Activated T-helper 17 cell treated with anti-CD3 and anti-CD28 coated beads, Interleukin-2, amount 50 U/mL, for 72 hours (primary cell): Measurements from ENCODE around the gene PHACTR2. TPM values are rescaled to one million over a fixed set of nuclear protein-coding genes. Genes with fewer than 3 reads are reported as not detected.
"Not testable (repeated sequence)": the region's sequence is repeated elsewhere in the genome, so short reads cannot be mapped to it uniquely, and the experiment has no call there.

Experiments
- ATAC-seq: fragments of 150-1000 bp; cut with Tn5 transposase; replicated peaks from 2 replicates; pipeline ENCODE4 v1.10.0; 2021; ENCODE audit warnings: mild to moderate bottlenecking, moderate library complexity
- H3K27ac Mint-ChIP-seq: one replicate; pipeline ENCODE4 v1.8.0; 2022; ENCODE audit warnings: mixed read lengths
- H3K27me3 Mint-ChIP-seq: one replicate; pipeline ENCODE4 v1.8.0; 2022; ENCODE audit warnings: mixed read lengths
- H3K36me3 Mint-ChIP-seq: one replicate; pipeline ENCODE4 v1.8.0; 2022; ENCODE audit warnings: low read depth, mild to moderate bottlenecking, mixed read lengths
- H3K4me1 Mint-ChIP-seq: one replicate; pipeline ENCODE4 v1.8.0; 2022; ENCODE audit warnings: mixed read lengths
- H3K4me3 Mint-ChIP-seq: one replicate; pipeline ENCODE4 v1.8.0; 2022; ENCODE audit warnings: mild to moderate bottlenecking, mixed read lengths
- H3K9me3 Mint-ChIP-seq: one replicate; pipeline ENCODE4 v1.8.0; 2022; ENCODE audit warnings: mixed read lengths
- total RNA-seq, 2 donors: library from RNA; stranded (reverse); gene quantifications; one replicate each; pipeline ENCODE4 v1.2.3, GENCODE V29; 2022

PHACTR2 gene
- total RNA-seq, 2 donors from 2014 or later: 32.5 to 33.7 TPM

GRCh38 chr6:143657809-143658208 is 20.0 kb upstream of the PHACTR2 start:
- Mint-ChIP-seq H3K4me1 (no peaks in the 10 kb centered on the region), H3K36me3 (peaks cover 12% of the 10 kb centered on the region), H3K9me3 (peaks cover 16% of the 10 kb centered on the region), H3K27ac (no peak overlapping the region), H3K4me3 (no peak overlapping the region), H3K27me3 (no peaks in the 10 kb centered on the region)
- no peak for ATAC-seq

GRCh38 chr6:143660170-143660569 is 17.6 kb upstream of the PHACTR2 start:
- H3K27me3 Mint-ChIP-seq, H3K4me3 Mint-ChIP-seq, ATAC-seq, H3K4me1 Mint-ChIP-seq: not testable (repeated sequence)
- peak overlapping the region; percentile 3 for H3K27ac Mint-ChIP-seq
- peaks cover 22% of the 10 kb centered on the region for H3K36me3 Mint-ChIP-seq
- peaks cover 25% of the 10 kb centered on the region for H3K9me3 Mint-ChIP-seq

GRCh38 chr6:143664171-143664570 is 13.6 kb upstream of the PHACTR2 start:
- ATAC-seq: no peak
- H3K36me3 Mint-ChIP-seq: peaks cover 25% of the 10 kb centered on the region
- H3K9me3 Mint-ChIP-seq: peaks cover 34% of the 10 kb centered on the region
- no peak overlapping the region for H3K27ac Mint-ChIP-seq
- peaks cover 8% of the 10 kb centered on the region for H3K4me1 Mint-ChIP-seq
- no peak overlapping the region for H3K4me3 Mint-ChIP-seq
- H3K27me3 Mint-ChIP-seq: no peaks in the 10 kb centered on the region

- Mint-ChIP-seq H3K4me1 (peaks cover 14% of the 10 kb centered on the region), H3K36me3 (peaks cover 14% of the 10 kb centered on the region), H3K9me3 (peaks cover 30% of the 10 kb centered on the region)
- H3K27me3 Mint-ChIP-seq, H3K27ac Mint-ChIP-seq, H3K4me3 Mint-ChIP-seq, ATAC-seq: not testable (repeated sequence)
Measured at GRCh38 chr6:143666007-143666406, 11.8 kb upstream of the PHACTR2 start.

- ATAC-seq, H3K4me3 Mint-ChIP-seq, H3K27me3 Mint-ChIP-seq, H3K27ac Mint-ChIP-seq, H3K36me3 Mint-ChIP-seq: not testable (repeated sequence)
- Mint-ChIP-seq H3K4me1 (peaks cover 19% of the 10 kb centered on the region), H3K9me3 (peaks cover 18% of the 10 kb centered on the region)
Measured at GRCh38 chr6:143669483-143669882, 8.3 kb upstream of the PHACTR2 start.

- Mint-ChIP-seq H3K27ac (no peak overlapping the region), H3K4me1 (peaks cover 14% of the 10 kb centered on the region), H3K4me3 (no peak overlapping the region), H3K27me3 (no peaks in the 10 kb centered on the region), H3K9me3 (peaks cover 5% of the 10 kb centered on the region), H3K36me3 (no peaks in the 10 kb centered on the region)
- no peak for ATAC-seq
Measured at GRCh38 chr6:143673669-143674068, 4.1 kb upstream of the PHACTR2 start.

GRCh38 chr6:143674483-143675381 is 3.0 kb upstream of the PHACTR2 start:
- Mint-ChIP-seq H3K27me3 (no peaks in the 10 kb centered on the region), H3K4me3 (no peak overlapping the region), H3K27ac (no peak overlapping the region), H3K4me1 (peaks cover 15% of the 10 kb centered on the region), H3K9me3 (peaks cover 4% of the 10 kb centered on the region), H3K36me3 (no peaks in the 10 kb centered on the region)
- ATAC-seq: no peak

GRCh38 chr6:143675382-143675900 is 2.3 kb upstream of the PHACTR2 start:
- Mint-ChIP-seq H3K4me3 (no peak overlapping the region), H3K4me1 (peaks cover 12% of the 10 kb centered on the region), H3K9me3 (peaks cover 2% of the 10 kb centered on the region), H3K27ac (no peak overlapping the region), H3K36me3 (no peaks in the 10 kb centered on the region), H3K27me3 (no peaks in the 10 kb centered on the region)
- ATAC-seq: no peak

- H3K9me3 Mint-ChIP-seq: no peaks in the 10 kb centered on the region
- H3K27ac Mint-ChIP-seq: no peak overlapping the region
- no peak for ATAC-seq
- H3K4me1 Mint-ChIP-seq: peaks cover 10% of the 10 kb centered on the region
- no peaks in the 10 kb centered on the region for H3K36me3 Mint-ChIP-seq
- H3K27me3 Mint-ChIP-seq: no peaks in the 10 kb centered on the region
- H3K4me3 Mint-ChIP-seq: no peak overlapping the region
Measured at GRCh38 chr6:143675946-143676345, 1.8 kb upstream of the PHACTR2 start.

- Mint-ChIP-seq H3K36me3 (no peaks in the 10 kb centered on the region), H3K27ac (no peak overlapping the region), H3K4me1 (peaks cover 4% of the 10 kb centered on the region), H3K4me3 (no peak overlapping the region), H3K9me3 (no peaks in the 10 kb centered on the region), H3K27me3 (no peaks in the 10 kb centered on the region)
- ATAC-seq: no peak
Measured at GRCh38 chr6:143676437-143677045, 1.2 kb upstream of the PHACTR2 start.

- Mint-ChIP-seq H3K9me3 (peaks cover 7% of the 10 kb centered on the region), H3K4me1 (peaks cover 4% of the 10 kb centered on the region), H3K4me3 (peak overlapping the region; percentile 73), H3K36me3 (no peaks in the 10 kb centered on the region), H3K27ac (no peak overlapping the region), H3K27me3 (no peaks in the 10 kb centered on the region)
- no peak for ATAC-seq
Measured at GRCh38 chr6:143677577-143677890, 231 bp upstream of the PHACTR2 start.

- no peak overlapping the region for H3K27ac Mint-ChIP-seq
- no peak for ATAC-seq
- H3K4me1 Mint-ChIP-seq: peaks cover 6% of the 10 kb centered on the region
- no peaks in the 10 kb centered on the region for H3K27me3 Mint-ChIP-seq
- H3K36me3 Mint-ChIP-seq: no peaks in the 10 kb centered on the region
- peak overlapping the region; percentile 73 for H3K4me3 Mint-ChIP-seq
- peaks cover 7% of the 10 kb centered on the region for H3K9me3 Mint-ChIP-seq
Measured at GRCh38 chr6:143679041-143679440, 1.3 kb downstream of the PHACTR2 start.

GRCh38 chr6:143680141-143680540 is 2.4 kb downstream of the PHACTR2 start:
- H3K4me3 Mint-ChIP-seq: no peak overlapping the region
- no peaks in the 10 kb centered on the region for H3K36me3 Mint-ChIP-seq
- peaks cover 7% of the 10 kb centered on the region for H3K9me3 Mint-ChIP-seq
- no peak for ATAC-seq
- H3K27me3 Mint-ChIP-seq: no peaks in the 10 kb centered on the region
- peaks cover 9% of the 10 kb centered on the region for H3K4me1 Mint-ChIP-seq
- no peak overlapping the region for H3K27ac Mint-ChIP-seq

- Mint-ChIP-seq H3K9me3 (peaks cover 7% of the 10 kb centered on the region), H3K36me3 (no peaks in the 10 kb centered on the region), H3K27me3 (no peaks in the 10 kb centered on the region), H3K4me3 (no peak overlapping the region), H3K27ac (no peak overlapping the region), H3K4me1 (peaks cover 12% of the 10 kb centered on the region)
- no peak for ATAC-seq
Measured at GRCh38 chr6:143682805-143683204, 5.0 kb downstream of the PHACTR2 start.

- no peaks in the 10 kb centered on the region for H3K36me3 Mint-ChIP-seq
- no peak overlapping the region for H3K4me3 Mint-ChIP-seq
- no peak for ATAC-seq
- H3K27me3 Mint-ChIP-seq: no peaks in the 10 kb centered on the region
- H3K4me1 Mint-ChIP-seq: peaks cover 21% of the 10 kb centered on the region
- no peak overlapping the region for H3K27ac Mint-ChIP-seq
- H3K9me3 Mint-ChIP-seq: peaks cover 7% of the 10 kb centered on the region
Measured at GRCh38 chr6:143684486-143684885, 6.7 kb downstream of the PHACTR2 start.
